Neural cell (in vitro differentiated cells): ENCODE results near the gene JRKL. TPM values are rescaled to one million over a fixed set of nuclear protein-coding genes. Genes with fewer than 3 reads are reported as not detected.

Experiments used
- H2AFZ ChIP-seq: fragments of 200-600, 300-800 bp; sonication (generic), shearing (Covaris generic); 2 replicates; pipeline ENCODE4 v1.6.0; 2014; ENCODE audit warnings: low read depth, mild to moderate bottlenecking, antibody characterized with exemption, low read length, moderate library complexity
- H3F3A ChIP-seq: fragments of 200-600 bp; shearing (Covaris generic); 2 replicates; pipeline ENCODE4 v1.6.1; 2016; ENCODE audit warnings: mild to moderate bottlenecking, moderate library complexity, mixed read lengths, antibody characterized with exemption, low read length; ENCODE audit not compliant: insufficient read depth, poor library complexity, severe bottlenecking
- H3K27ac ChIP-seq: fragments of 200-600, 300-800 bp; sonication (generic), shearing (Covaris generic); 2 replicates; pipeline ENCODE4 v1.5.1; 2014; ENCODE audit warnings: mild to moderate bottlenecking, low read length, moderate library complexity
- H3K27me3 ChIP-seq: fragments of 300-800, 200-600 bp; sonication (generic), shearing (Covaris generic); 2 replicates; pipeline ENCODE4 v1.6.0; 2014; ENCODE audit warnings: mild to moderate bottlenecking, low read depth, low read length, moderate library complexity; ENCODE audit not compliant: insufficient read depth
- H3K36me3 ChIP-seq: fragments of 300-800, 200-600 bp; sonication (generic), shearing (Covaris generic); 2 replicates; pipeline ENCODE4 v1.5.1; 2014; ENCODE audit warnings: mild to moderate bottlenecking, antibody characterized with exemption, low read length, moderate library complexity; ENCODE audit not compliant: insufficient read depth
- H3K4me2 ChIP-seq: fragments of 300-800, 200-600 bp; sonication (generic), shearing (Covaris generic); 2 replicates; pipeline ENCODE4 v1.6.0; 2014; ENCODE audit warnings: mild to moderate bottlenecking, low read length
- H3K4me3 ChIP-seq: fragments of 300-800, 200-600 bp; sonication (generic), shearing (Covaris generic); 2 replicates; pipeline ENCODE4 v1.5.1; 2014; ENCODE audit warnings: mild to moderate bottlenecking, low read length, moderate library complexity
- H3K79me2 ChIP-seq: fragments of 200-600 bp; shearing (Covaris generic); replicated peaks from 2 replicates; pipeline ENCODE4 v1.6.0; 2014; ENCODE audit warnings: mild to moderate bottlenecking, low read length, moderate library complexity; ENCODE audit not compliant: insufficient read depth
- H3K9ac ChIP-seq: fragments of 300-800, 200-600 bp; sonication (generic), shearing (Covaris generic); 2 replicates; pipeline ENCODE4 v1.6.1; 2016; ENCODE audit warnings: mild to moderate bottlenecking, low read length, mixed read lengths
- H3K9me2 ChIP-seq: fragments of 200-600 bp; shearing (Covaris generic); 2 replicates; pipeline ENCODE4 v1.6.1; 2016; ENCODE audit warnings: mild to moderate bottlenecking, low read length, mixed read lengths; ENCODE audit not compliant: insufficient read depth
- H3K9me3 ChIP-seq: fragments of 200-600, 300-800 bp; sonication (generic), shearing (Covaris generic); 2 replicates; pipeline ENCODE4 v1.6.1; 2016; ENCODE audit warnings: mild to moderate bottlenecking, mixed run types, low read length, moderate library complexity, mixed read lengths
- H4K20me1 ChIP-seq: fragments of 200-600 bp; shearing (Covaris generic); 2 replicates; pipeline ENCODE4 v1.6.1; 2016; ENCODE audit warnings: mild to moderate bottlenecking, mixed run types; ENCODE audit not compliant: insufficient read depth
- CTCF ChIP-seq: fragments of 450-650 bp; IDR thresholded peaks from 2 replicates; pipeline ENCODE4 v1.5.1; 2014; ENCODE audit warnings: antibody characterized with exemption, mild to moderate bottlenecking, moderate library complexity; ENCODE audit not compliant: poor library complexity, severe bottlenecking
- EP300 ChIP-seq: fragments of 450-650 bp; conservative IDR thresholded peaks from 2 replicates; pipeline ENCODE4 v1.6.1; 2014; ENCODE audit warnings: antibody characterized with exemption, mild to moderate bottlenecking, moderate library complexity; ENCODE audit not compliant: poor library complexity, severe bottlenecking
- EZH2 ChIP-seq: fragments of 200-600, 300-800 bp; shearing (Covaris generic), sonication (generic); IDR thresholded peaks from 2 replicates; pipeline ENCODE4 v1.6.1; 2014; ENCODE audit warnings: antibody characterized with exemption, low read length, borderline replicate concordance, mild to moderate bottlenecking; ENCODE audit not compliant: insufficient read depth, poor library complexity, severe bottlenecking
- MXI1 ChIP-seq: fragments of 450-650 bp; conservative IDR thresholded peaks from 2 replicates; pipeline ENCODE4 v1.6.1; 2014; ENCODE audit warnings: antibody characterized with exemption, mild to moderate bottlenecking; ENCODE audit not compliant: poor library complexity, severe bottlenecking
- POLR2AphosphoS5 ChIP-seq: IDR thresholded peaks from 2 replicates; pipeline ENCODE4 v1.6.1; 2012
- RAD21 ChIP-seq: fragments of 450-650 bp; conservative IDR thresholded peaks from 2 replicates; pipeline ENCODE4 v1.6.1; 2014; ENCODE audit warnings: antibody characterized with exemption, mild to moderate bottlenecking, moderate library complexity
- REST ChIP-seq: IDR thresholded peaks from 2 replicates; pipeline ENCODE4 v1.6.1; 2012; ENCODE audit warnings: borderline replicate concordance
- SMC3 ChIP-seq: fragments of 450-650 bp; conservative IDR thresholded peaks from 2 replicates; pipeline ENCODE4 v1.6.1; 2014; ENCODE audit warnings: antibody characterized with exemption, mild to moderate bottlenecking, moderate library complexity; ENCODE audit not compliant: poor library complexity
- TAF1 ChIP-seq: IDR thresholded peaks from 2 replicates; pipeline ENCODE4 v1.6.1; 2012; ENCODE audit warnings: low read depth
- polyA plus RNA-seq: library from polyadenylated mRNA; depleted of rRNA; stranded (reverse); fragments of >200 nt; gene quantifications from 2 replicates; pipeline ENCODE4 v1.2.3, GENCODE V29; 2014

The JRKL gene
- polyA plus RNA-seq, 1 donor from 2014 or later = 3.1 TPM

- Histone ChIP-seq H3K27me3 (no peaks in the 10 kb centered on the region), H3K9me3 (no peaks in the 10 kb centered on the region), H3K9ac (peak overlapping the region; percentile 67), H3K4me2 (peak overlapping the region; percentile 49), H2AFZ (no peak overlapping the region), H3K36me3 (no peaks in the 10 kb centered on the region), H3K4me3 (peak overlapping the region; percentile 69), H3K27ac (no peak overlapping the region), H3K9me2 (no peaks in the 10 kb centered on the region), H4K20me1 (no peaks in the 10 kb centered on the region), H3K79me2 (peaks cover 3% of the 10 kb centered on the region), H3F3A (no peaks in the 10 kb centered on the region)
- TF ChIP-seq REST (no peak), CTCF (no peak), SMC3 (no peak), EP300 (no peak), RAD21 (no peak), EZH2 (no peak), TAF1 (no peak), MXI1 (no peak), POLR2AphosphoS5 (no peak)
Measured at GRCh38 chr11:96341211-96342013, 48.4 kb upstream of the JRKL start.

GRCh38 chr11:96342014-96342960 is 47.5 kb upstream of the JRKL start:
- Histone ChIP-seq H3K79me2 (peaks cover 3% of the 10 kb centered on the region), H3K9me3 (no peaks in the 10 kb centered on the region), H3K4me2 (peak overlapping the region; percentile 49), H2AFZ (peak overlapping the region; percentile 41), H4K20me1 (no peaks in the 10 kb centered on the region), H3K9me2 (no peaks in the 10 kb centered on the region), H3K4me3 (peak overlapping the region; percentile 69), H3K9ac (peak overlapping the region; percentile 67), H3K27ac (peak overlapping the region; percentile 34), H3K36me3 (no peaks in the 10 kb centered on the region), H3K27me3 (no peaks in the 10 kb centered on the region), H3F3A (no peaks in the 10 kb centered on the region)
- TF ChIP-seq POLR2AphosphoS5 (peak; percentile 4), TAF1 (no peak)
